ENCODE results near the gene GRID1.
A peak's percentile ranks its signal among the peaks of the same experiment; 100 is the strongest.

The GRID1 gene

DNA sequence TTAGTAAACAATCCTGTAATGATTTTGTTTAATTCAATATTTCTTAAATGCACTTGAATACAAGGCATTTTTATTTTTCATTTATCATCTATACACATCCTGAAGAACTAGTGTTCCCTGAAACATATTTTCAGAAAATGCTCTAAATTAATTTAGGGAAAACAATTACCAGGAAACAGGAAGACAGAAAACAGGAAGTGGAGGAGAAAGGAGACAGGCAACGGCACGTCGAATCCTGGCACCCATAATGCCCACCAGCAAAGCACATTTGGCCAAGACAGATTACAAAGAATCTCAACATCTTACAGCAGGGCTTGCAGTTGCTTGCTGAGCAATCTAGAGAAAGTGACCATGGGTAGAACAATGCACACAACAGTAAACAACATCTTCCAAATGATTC lies 571.1 kb downstream of the GRID1 start:
- Mint-ChIP-seq H3K4me1 (no peaks in the 10 kb centered on the region), H3K4me3 (no peak overlapping the region), H3K9me3 (no peaks in the 10 kb centered on the region), H3K27ac (peak overlapping the region in 1 of 2 donors; percentile 55), H3K27me3 (peaks cover 10% of the 10 kb centered on the region)
- ATAC-seq (no peak), DNase-seq (no peak)

- no peaks in the 10 kb centered on the region for H3K9me3 Mint-ChIP-seq
- H3K27me3 Mint-ChIP-seq = peaks cover 12% of the 10 kb centered on the region
- no peak overlapping the region for H3K27ac Mint-ChIP-seq
- ATAC-seq = no peak
- H3K4me3 Mint-ChIP-seq = no peak overlapping the region
- no peak for DNase-seq
- no peaks in the 10 kb centered on the region for H3K4me1 Mint-ChIP-seq
Measured at GRCh38 chr10:85794553-85794952, 572.0 kb downstream of the GRID1 start.

DNA sequence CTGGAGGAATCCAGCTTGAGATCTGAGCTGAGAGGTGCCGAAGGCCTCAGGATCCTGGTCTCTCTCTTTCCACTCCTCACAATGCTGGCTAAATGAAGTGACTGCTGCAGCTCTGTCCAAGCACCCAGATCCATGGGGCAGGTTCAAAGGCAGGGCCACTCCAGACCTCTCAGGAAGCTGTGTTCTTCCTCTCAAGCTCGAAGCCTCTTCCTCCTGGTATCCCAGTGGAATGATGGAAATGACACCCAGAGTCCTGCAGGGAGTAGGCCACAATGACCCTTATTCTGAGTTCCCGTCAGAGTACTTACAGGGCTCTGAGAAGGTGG lies 574.1 kb downstream of the GRID1 start:
- Mint-ChIP-seq H3K4me3 (no peak overlapping the region), H3K27me3 (peaks cover 6% of the 10 kb centered on the region), H3K9me3 (no peaks in the 10 kb centered on the region), H3K27ac (no peak overlapping the region), H3K4me1 (no peaks in the 10 kb centered on the region)
- DNase-seq (no peak), ATAC-seq (no peak)

GRCh38 chr10:85791818-85792532 lies 574.6 kb downstream of the GRID1 start:
- DNase-seq (no peak), ATAC-seq (no peak)
- H3K27ac Mint-ChIP-seq = peak overlapping the region; percentile 50 to 55
- H3K27me3 Mint-ChIP-seq = peaks cover 6% of the 10 kb centered on the region
- no peaks in the 10 kb centered on the region for H3K9me3 Mint-ChIP-seq
- H3K4me3 Mint-ChIP-seq = no peak overlapping the region
- no peaks in the 10 kb centered on the region for H3K4me1 Mint-ChIP-seq

- H3K9me3 Mint-ChIP-seq = no peaks in the 10 kb centered on the region
- DNase-seq (no peak), ATAC-seq (no peak)
- H3K27me3 Mint-ChIP-seq = peaks cover 6% of the 10 kb centered on the region
- no peak overlapping the region for H3K4me3 Mint-ChIP-seq
- no peaks in the 10 kb centered on the region for H3K4me1 Mint-ChIP-seq
- no peak overlapping the region for H3K27ac Mint-ChIP-seq
Measured at GRCh38 chr10:85789982-85790789, 576.4 kb downstream of the GRID1 start.

DNA sequence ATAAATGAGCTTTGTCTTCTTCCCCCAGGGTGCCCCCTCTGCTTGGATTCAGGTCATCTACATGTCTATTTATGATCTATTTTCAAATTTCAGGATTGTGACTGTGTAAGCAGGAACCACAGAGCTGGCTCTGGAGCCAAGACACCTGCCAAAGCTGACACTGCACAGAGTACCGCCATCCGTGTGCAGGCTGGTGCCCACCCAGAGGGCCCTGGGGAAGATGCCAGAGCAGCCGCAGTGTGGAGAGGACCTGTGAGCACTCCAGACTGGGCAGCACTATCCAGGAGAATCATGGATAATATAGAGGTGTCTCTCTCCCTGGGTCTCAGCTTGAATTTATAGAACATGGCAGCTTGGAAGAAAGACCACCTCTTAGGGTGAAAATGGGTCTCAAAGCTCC lies 577.5 kb downstream of the GRID1 start:
- ATAC-seq (no peak), DNase-seq (no peak)
- Mint-ChIP-seq H3K27me3 (peaks cover 6% of the 10 kb centered on the region), H3K4me3 (no peak overlapping the region), H3K9me3 (no peaks in the 10 kb centered on the region), H3K4me1 (no peaks in the 10 kb centered on the region), H3K27ac (no peak overlapping the region)

GRCh38 chr10:85788570-85788969 lies 578.0 kb downstream of the GRID1 start:
- DNase-seq (no peak), ATAC-seq (no peak)
- no peak overlapping the region for H3K4me3 Mint-ChIP-seq
- H3K4me1 Mint-ChIP-seq = no peaks in the 10 kb centered on the region
- H3K9me3 Mint-ChIP-seq = no peaks in the 10 kb centered on the region
- H3K27me3 Mint-ChIP-seq = peaks cover 6% of the 10 kb centered on the region
- no peak overlapping the region for H3K27ac Mint-ChIP-seq

- DNase-seq (no peak), ATAC-seq (no peak)
- Mint-ChIP-seq H3K9me3 (no peaks in the 10 kb centered on the region), H3K4me1 (no peaks in the 10 kb centered on the region), H3K27me3 (peaks cover 6% of the 10 kb centered on the region), H3K4me3 (no peak overlapping the region), H3K27ac (peak overlapping the region in 1 of 2 donors; percentile 84)
Measured at GRCh38 chr10:85787881-85788280, 578.7 kb downstream of the GRID1 start.

- peak overlapping the region in 1 of 2 donors; percentile 84 for H3K27ac Mint-ChIP-seq
- ATAC-seq (no peak), DNase-seq (no peak)
- H3K4me3 Mint-ChIP-seq = no peak overlapping the region
- H3K27me3 Mint-ChIP-seq = peaks cover 6% of the 10 kb centered on the region
- no peaks in the 10 kb centered on the region for H3K4me1 Mint-ChIP-seq
- H3K9me3 Mint-ChIP-seq = no peaks in the 10 kb centered on the region
Measured at GRCh38 chr10:85787393-85787792, 579.2 kb downstream of the GRID1 start.

- no peaks in the 10 kb centered on the region for H3K9me3 Mint-ChIP-seq
- H3K27me3 Mint-ChIP-seq = peaks cover 6% of the 10 kb centered on the region
- H3K4me1 Mint-ChIP-seq = no peaks in the 10 kb centered on the region
- H3K4me3 Mint-ChIP-seq = no peak overlapping the region
- no peak for DNase-seq
- ATAC-seq = peak; percentile 20
- H3K27ac Mint-ChIP-seq = no peak overlapping the region
Measured at GRCh38 chr10:85786401-85786899, 580.1 kb downstream of the GRID1 start.

DNA sequence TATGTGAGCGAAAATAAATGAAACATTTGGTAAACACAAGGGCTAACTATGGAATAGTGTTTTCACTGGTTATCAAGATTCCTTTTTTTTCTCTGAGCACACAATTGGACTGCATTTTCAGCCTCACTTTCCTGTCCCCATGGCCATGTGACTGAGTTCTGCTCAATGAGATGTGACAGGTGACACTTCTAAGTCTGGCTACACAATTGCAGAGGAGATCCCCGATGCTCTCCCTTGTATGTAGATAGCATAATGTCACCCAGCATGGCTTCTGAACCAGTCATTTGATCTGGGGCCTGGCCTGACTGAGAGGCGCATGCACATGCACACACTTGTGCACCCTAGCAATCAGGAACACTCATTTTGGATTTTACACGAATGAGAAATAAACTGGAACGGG lies 581.8 kb downstream of the GRID1 start:
- ATAC-seq = no peak
- no peak for DNase-seq
- peaks cover 1% of the 10 kb centered on the region for H3K27me3 Mint-ChIP-seq
- H3K4me3 Mint-ChIP-seq = no peak overlapping the region
- H3K27ac Mint-ChIP-seq = peak overlapping the region in 1 of 2 donors; percentile 61
- no peaks in the 10 kb centered on the region for H3K9me3 Mint-ChIP-seq
- no peaks in the 10 kb centered on the region for H3K4me1 Mint-ChIP-seq

DNA sequence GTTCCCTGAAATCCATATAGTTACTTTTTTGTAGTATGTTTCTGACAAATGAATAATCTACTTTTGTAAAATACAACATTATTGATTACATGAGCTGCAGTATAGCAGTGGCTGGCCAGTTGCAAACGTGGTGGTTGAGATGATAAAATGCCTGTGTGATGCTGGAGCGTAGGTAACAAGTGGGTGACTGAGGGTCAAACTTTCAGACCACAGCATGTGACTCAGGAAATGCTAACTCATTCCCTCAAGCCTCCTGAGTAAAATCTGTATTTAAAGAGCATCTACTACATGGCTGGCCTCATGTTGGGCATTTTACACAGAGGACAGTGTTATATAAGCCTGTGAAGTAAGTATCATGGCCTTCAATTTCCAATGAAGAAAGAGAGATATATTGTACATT lies 585.2 kb downstream of the GRID1 start:
- no peak for ATAC-seq
- H3K4me1 Mint-ChIP-seq = no peaks in the 10 kb centered on the region
- no peaks in the 10 kb centered on the region for H3K9me3 Mint-ChIP-seq
- no peak overlapping the region for H3K27ac Mint-ChIP-seq
- H3K4me3 Mint-ChIP-seq = no peak overlapping the region
- no peak for DNase-seq
- H3K27me3 Mint-ChIP-seq = no peaks in the 10 kb centered on the region

DNA sequence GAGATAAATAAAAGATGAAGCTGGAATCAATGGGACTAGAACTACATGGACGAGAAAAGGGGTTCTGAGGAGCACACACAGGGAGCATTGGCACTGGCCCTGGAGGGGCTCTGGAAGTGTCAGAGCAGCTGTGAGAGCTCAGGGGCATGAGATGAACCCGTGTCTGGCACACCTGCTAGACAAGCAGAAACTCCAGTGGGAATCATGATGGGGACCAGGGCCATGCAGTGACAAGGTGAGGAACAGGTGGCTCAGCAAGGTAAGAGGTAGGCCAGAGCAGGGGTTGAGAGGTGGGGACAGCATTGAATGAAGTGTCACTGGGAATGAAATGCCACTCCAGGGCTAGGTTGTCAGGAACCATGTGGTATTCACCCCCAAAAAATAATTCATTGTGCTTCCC lies 588.5 kb downstream of the GRID1 start:
- Mint-ChIP-seq H3K27ac (no peak overlapping the region), H3K27me3 (no peaks in the 10 kb centered on the region), H3K4me3 (no peak overlapping the region), H3K4me1 (no peaks in the 10 kb centered on the region), H3K9me3 (no peaks in the 10 kb centered on the region)
- DNase-seq (no peak), ATAC-seq (no peak)

GRCh38 chr10:85767891-85768290 lies 598.7 kb downstream of the GRID1 start:
- DNase-seq (no peak), ATAC-seq (no peak)
- no peaks in the 10 kb centered on the region for H3K4me1 Mint-ChIP-seq
- H3K4me3 Mint-ChIP-seq = no peak overlapping the region
- H3K27ac Mint-ChIP-seq = no peak overlapping the region
- H3K9me3 Mint-ChIP-seq = no peaks in the 10 kb centered on the region
- peaks cover 8% of the 10 kb centered on the region for H3K27me3 Mint-ChIP-seq

DNA sequence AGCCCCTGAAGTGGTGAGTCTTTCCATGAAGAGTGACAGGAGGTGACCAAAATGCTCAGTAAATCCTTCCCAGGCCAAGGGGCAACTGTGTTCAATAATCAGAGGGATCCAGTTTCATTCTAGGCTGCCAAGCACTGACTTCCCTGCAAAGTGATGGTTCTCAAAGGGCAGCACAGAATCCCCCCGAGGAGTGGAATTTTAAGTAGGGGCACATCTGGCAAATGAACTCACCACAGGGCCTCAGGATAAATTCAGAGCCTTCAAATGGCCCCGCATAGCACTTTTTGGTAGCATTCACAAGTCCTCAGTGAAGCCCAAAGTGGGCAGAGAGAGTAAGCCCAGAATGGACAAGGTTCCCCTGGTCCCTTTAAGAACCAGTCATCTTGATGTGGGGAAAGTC lies 602.5 kb downstream of the GRID1 start:
- no peaks in the 10 kb centered on the region for H3K9me3 Mint-ChIP-seq
- peaks cover 14% of the 10 kb centered on the region for H3K27me3 Mint-ChIP-seq
- H3K4me3 Mint-ChIP-seq = no peak overlapping the region
- ATAC-seq (no peak), DNase-seq (no peak)
- no peak overlapping the region for H3K27ac Mint-ChIP-seq
- no peaks in the 10 kb centered on the region for H3K4me1 Mint-ChIP-seq

DNA sequence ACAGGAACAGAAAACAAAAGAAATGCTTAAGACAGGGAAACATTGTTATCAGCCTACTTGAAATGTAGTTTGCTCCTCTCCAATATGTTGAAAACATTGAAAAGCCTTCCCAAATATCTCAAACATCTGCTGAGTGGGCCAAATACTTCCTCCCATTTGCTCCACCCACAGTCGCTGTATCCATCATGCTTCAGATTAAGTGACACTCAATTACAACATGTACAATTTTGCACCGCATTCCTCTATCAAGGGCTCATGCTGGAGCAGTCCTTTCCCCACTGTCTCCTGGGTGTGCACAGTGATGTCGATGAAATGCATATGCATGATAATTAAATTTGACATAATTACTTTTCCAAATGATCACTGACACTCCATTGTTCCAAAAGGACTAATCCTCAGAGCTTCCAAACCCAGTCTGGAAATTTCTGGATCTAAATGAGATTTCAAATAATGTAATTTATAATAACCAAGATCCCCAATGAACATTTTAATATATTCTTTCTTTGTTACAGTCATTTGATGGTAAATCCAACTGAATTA lies 604.6 kb downstream of the GRID1 start:
- ATAC-seq (no peak), DNase-seq (no peak)
- Mint-ChIP-seq H3K9me3 (no peaks in the 10 kb centered on the region), H3K27ac (no peak overlapping the region), H3K4me1 (no peaks in the 10 kb centered on the region), H3K4me3 (no peak overlapping the region), H3K27me3 (peaks cover 14% of the 10 kb centered on the region)
